Left renal cortex interstitium (tissue), 4 donors: Measurements from ENCODE around the gene DEAF1. TPM values are rescaled to one million over a fixed set of nuclear protein-coding genes. Genes with fewer than 3 reads are reported as not detected.

ENCODE experiments used
- DNase-seq, 4 donors: peaks; one replicate each; pipeline ENCODE4 v3.0.0-alpha.2; 2013; ENCODE audit warnings: low read depth in 4 of 4, low spot score in 2 of 4, missing footprints in 1 of 4
- polyA plus RNA-seq, 4 donors: library from polyadenylated mRNA; unstranded; fragments of 120-200 nt; gene quantifications; one replicate each; pipeline ENCODE4 v1.2.1, GENCODE V29; 2013; ENCODE audit not compliant: insufficient read length in 4 of 4

The DEAF1 gene
- polyA plus RNA-seq, 4 donors = 44.7 to 57.7 (median 51.1) TPM

GRCh38 chr11:601573-602245 is 93.3 kb downstream of the DEAF1 start:
- no peak for DNase-seq

GRCh38 chr11:598005-598680 is 96.9 kb downstream of the DEAF1 start:
- DNase-seq = no peak

- DNase-seq = no peak
Measured at GRCh38 chr11:597166-597725, 97.8 kb downstream of the DEAF1 start.

GRCh38 chr11:596374-596773 is 98.6 kb downstream of the DEAF1 start:
- no peak for DNase-seq

GRCh38 chr11:595400-595799 is 99.6 kb downstream of the DEAF1 start:
- no peak for DNase-seq

Other genes starting within 250 kb of the DEAF1 start
- 10 to 100 TPM; 24.6 to 44.2 (median 37.2) TPM for gene PTDSS2, start 244.9 kb downstream of the DEAF1 start, polyA plus RNA-seq
- gene RNH1, start 188.0 kb downstream of the DEAF1 start, polyA plus RNA-seq = 100 to 1,000 TPM in 2 of 4 donors, 10 to 100 TPM in 2; 67.0 to 117 (median 102) TPM
- 10 to 100 TPM; 41.2 to 57.3 (median 51.9) TPM for gene HRAS, start 159.6 kb downstream of the DEAF1 start, polyA plus RNA-seq
- 1 to 10 TPM; 2.8 to 6.1 (median 5.1) TPM for gene LRRC56, start 157.7 kb downstream of the DEAF1 start, polyA plus RNA-seq
- 1 to 10 TPM; 3.0 to 7.3 (median 4.7) TPM for gene LMNTD2, start 134.5 kb downstream of the DEAF1 start, polyA plus RNA-seq
- gene RASSF7, start 134.3 kb downstream of the DEAF1 start, polyA plus RNA-seq = 10 to 100 TPM; 36.8 to 71.6 (median 58.8) TPM
- gene PHRF1, start 118.8 kb downstream of the DEAF1 start, polyA plus RNA-seq = 10 to 100 TPM; 18.3 to 33.3 (median 26.8) TPM
- gene IRF7, start 79.3 kb downstream of the DEAF1 start, polyA plus RNA-seq = 10 to 100 TPM in 3 of 4 donors, 1 to 10 TPM in 1; 5.4 to 15.4 (median 12.5) TPM
- 10 to 100 TPM; 24.9 to 49.2 (median 41.9) TPM for gene CDHR5, start 70.3 kb downstream of the DEAF1 start, polyA plus RNA-seq
- 1 to 10 TPM in 3 of 4 donors, under 1 TPM in 1; 0.92 to 4.1 (median 2.2) TPM for gene SCT, start 68.0 kb downstream of the DEAF1 start, polyA plus RNA-seq
- 1 to 10 TPM; 1.8 to 5.2 (median 4.7) TPM for gene DRD4, start 58.0 kb downstream of the DEAF1 start, polyA plus RNA-seq
- gene TMEM80, start 594 bp upstream of the DEAF1 start, polyA plus RNA-seq = 10 to 100 TPM; 36.1 to 56.7 (median 46.3) TPM
- 100 to 1,000 TPM; 104 to 161 (median 139) TPM for gene EPS8L2, start 11.0 kb upstream of the DEAF1 start, polyA plus RNA-seq
- 100 to 1,000 TPM; 123 to 164 (median 136) TPM for gene TALDO1, start 52.2 kb upstream of the DEAF1 start, polyA plus RNA-seq
- gene GATD1, start 82.3 kb upstream of the DEAF1 start, polyA plus RNA-seq = 100 to 1,000 TPM in 1 of 4 donors, 10 to 100 TPM in 3; 55.3 to 115 (median 84.8) TPM
- gene CEND1, start 94.9 kb upstream of the DEAF1 start, polyA plus RNA-seq = 1 to 10 TPM in 2 of 4 donors, under 1 TPM in 2; 0.28 to 1.3 (median 0.99) TPM
- gene SLC25A22, start 103.1 kb upstream of the DEAF1 start, polyA plus RNA-seq = 10 to 100 TPM; 13.1 to 24.3 (median 18.6) TPM
- 10 to 100 TPM in 3 of 4 donors, 1 to 10 TPM in 1; 6.7 to 17.8 (median 12.9) TPM for gene PIDD1, start 110.0 kb upstream of the DEAF1 start, polyA plus RNA-seq
- gene RPLP2, start 114.7 kb upstream of the DEAF1 start, polyA plus RNA-seq = 1,000 to 10,000 TPM in 3 of 4 donors, 100 to 1,000 TPM in 1; 903 to 1,462 (median 1,115) TPM
- 10 to 100 TPM; 38.2 to 87.6 (median 68.0) TPM for gene PNPLA2, start 123.7 kb upstream of the DEAF1 start, polyA plus RNA-seq
- 10 to 100 TPM in 3 of 4 donors, 1 to 10 TPM in 1; 9.8 to 20.8 (median 17.2) TPM for gene CRACR2B, start 132.7 kb upstream of the DEAF1 start, polyA plus RNA-seq
- 100 to 1,000 TPM; 192 to 238 (median 217) TPM for gene CD151, start 137.7 kb upstream of the DEAF1 start, polyA plus RNA-seq
- 100 to 1,000 TPM in 2 of 4 donors, 10 to 100 TPM in 2; 84.8 to 149 (median 111) TPM for gene POLR2L, start 147.3 kb upstream of the DEAF1 start, polyA plus RNA-seq
- gene TSPAN4, start 147.6 kb upstream of the DEAF1 start, polyA plus RNA-seq = 10 to 100 TPM; 65.9 to 94.9 (median 76.6) TPM
- 100 to 1,000 TPM; 108 to 134 (median 117) TPM for gene CHID1, start 215.6 kb upstream of the DEAF1 start, polyA plus RNA-seq
- gene AP2A2, start 230.6 kb upstream of the DEAF1 start, polyA plus RNA-seq = 100 to 1,000 TPM in 2 of 4 donors, 10 to 100 TPM in 2; 95.7 to 134 (median 108) TPM